Measurements from ENCODE around the gene SPEF2.
"Not testable (repeated sequence)": the region's sequence is repeated elsewhere in the genome, so short reads cannot be mapped to it uniquely, and the experiment has no call there.

SPEF2 gene

DNA sequence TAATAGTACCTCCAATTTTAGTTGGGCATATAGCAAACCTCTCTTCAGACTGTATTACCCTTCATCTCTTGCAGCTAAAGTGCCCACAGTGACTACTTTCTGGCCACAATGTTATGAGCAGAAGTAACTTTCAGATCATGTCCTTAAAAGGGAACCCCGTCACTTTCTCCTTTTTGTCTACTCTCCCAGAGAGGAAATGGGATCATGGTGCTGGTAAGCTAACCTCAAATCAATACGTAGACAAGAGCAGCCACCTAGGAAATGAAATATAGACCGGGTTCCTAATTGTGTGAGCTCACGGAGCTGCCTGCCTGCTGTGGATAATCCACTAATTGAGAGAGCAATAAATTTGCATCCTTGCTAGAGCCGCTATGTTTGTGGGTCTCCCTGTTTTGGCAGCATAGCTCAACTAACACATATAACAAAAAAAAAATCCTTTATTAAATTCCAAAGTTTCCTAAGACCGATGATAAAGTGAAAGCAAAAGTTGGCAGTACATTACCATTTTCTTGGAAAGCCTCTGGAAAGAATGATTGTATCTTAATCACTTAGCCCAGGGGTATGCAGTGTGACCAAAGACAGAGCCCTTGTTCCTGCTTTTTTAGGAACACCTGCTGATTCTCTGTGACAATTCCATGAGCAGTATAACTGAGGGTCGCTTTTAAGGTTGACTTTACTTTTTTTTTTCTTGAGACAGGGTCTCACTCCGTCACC is 233.5 kb downstream of the SPEF2 start:
- in situ Hi-C loops (cut with MboI; ENCODE audit: low sequenced_read_pairs): no loop called here

DNA sequence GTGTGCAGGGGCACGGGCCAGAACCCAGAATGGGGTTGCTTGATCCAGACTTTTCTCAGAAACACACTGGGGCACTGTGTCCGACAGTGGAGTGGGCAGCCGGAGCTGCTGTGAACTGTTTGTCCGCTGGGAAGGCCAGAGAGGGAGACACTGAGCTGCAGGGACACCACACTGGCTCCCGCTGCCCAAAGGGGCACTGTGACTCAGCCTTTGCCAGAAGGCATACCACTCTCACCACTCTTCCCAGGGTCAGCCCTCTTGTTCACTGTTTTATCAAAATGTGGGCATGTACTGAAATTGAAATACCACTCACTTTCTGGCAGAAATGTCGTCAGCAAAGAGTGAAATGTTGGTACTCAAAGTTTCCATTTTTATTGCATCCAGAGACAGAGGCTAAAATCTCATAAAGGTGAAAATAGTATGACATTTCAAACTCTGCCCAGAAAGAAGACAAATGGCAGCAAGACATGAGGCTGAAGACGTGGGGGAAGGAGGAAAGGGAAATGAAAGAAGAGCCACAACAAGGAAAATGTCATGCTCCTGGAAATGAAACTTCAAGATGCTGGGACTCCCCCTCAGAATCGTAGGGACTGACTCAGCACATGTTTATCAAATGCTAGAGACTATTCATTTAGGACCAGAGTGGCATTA is 234.5 kb downstream of the SPEF2 start:
- in situ Hi-C loops (cut with MboI; ENCODE audit: low sequenced_read_pairs): no loop called here

DNA sequence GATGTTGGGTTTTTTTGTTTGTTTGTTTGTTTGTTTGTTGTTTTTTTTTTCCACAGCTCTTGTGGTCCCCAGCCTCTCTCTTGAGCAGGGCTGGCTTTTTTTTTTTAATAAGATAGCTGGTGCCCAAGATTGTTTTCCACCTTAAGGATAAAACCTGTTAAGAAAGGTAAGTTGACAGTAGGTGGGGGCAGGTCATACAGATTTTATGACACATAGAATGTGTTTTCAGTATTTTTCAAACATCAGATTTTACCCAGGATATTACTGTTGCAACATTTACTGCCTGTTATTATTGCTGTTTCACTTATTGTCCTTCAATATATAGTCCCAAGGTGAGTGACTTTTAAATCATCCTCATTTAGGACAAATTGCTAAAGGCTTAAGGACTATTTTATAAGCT is 235.1 kb downstream of the SPEF2 start:
- in situ Hi-C loops (cut with MboI; ENCODE audit: low sequenced_read_pairs): no loop called here

DNA sequence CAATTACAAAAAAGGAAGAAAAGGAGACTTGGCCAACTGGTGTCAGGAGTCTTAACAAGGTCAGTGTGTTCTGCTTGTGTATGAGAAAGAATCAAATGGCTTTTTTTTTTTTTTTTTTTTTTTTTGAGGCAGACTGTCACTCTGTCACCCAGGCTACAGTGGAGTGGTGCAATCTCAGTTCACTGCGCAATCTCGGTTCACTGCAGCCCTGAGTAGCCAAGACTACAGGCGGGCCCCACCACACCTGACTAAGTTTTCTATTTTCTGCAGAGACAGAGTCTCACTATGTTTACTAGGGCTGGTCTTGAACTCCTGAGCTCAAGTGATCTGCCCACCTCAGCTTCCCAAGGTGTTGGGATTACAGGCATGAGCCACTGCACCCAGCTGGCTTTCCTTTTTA is 236.0 kb downstream of the SPEF2 start:
- in situ Hi-C loops (cut with MboI; ENCODE audit: low sequenced_read_pairs): no loop called here

DNA sequence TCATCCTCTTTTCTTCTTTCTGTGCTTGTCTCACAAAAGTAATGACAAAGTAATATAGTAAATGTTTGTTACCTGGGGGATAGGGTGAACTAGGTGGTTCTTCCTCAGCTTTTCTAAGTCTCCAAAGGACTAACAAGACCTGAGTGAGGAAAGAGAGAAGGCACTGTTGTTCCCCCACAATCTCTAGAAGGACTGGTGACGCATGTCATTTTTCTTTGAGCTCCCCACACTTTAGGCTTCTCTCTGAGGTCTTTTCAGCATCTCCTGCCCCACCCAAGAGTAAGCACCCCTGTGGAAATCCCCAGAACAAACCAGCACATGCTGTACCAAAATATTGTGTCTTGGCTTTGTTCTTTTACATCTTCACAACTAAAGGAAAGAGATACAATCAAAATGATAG is 236.6 kb downstream of the SPEF2 start:
- in situ Hi-C loops (cut with MboI; ENCODE audit: low sequenced_read_pairs): no loop called here

DNA sequence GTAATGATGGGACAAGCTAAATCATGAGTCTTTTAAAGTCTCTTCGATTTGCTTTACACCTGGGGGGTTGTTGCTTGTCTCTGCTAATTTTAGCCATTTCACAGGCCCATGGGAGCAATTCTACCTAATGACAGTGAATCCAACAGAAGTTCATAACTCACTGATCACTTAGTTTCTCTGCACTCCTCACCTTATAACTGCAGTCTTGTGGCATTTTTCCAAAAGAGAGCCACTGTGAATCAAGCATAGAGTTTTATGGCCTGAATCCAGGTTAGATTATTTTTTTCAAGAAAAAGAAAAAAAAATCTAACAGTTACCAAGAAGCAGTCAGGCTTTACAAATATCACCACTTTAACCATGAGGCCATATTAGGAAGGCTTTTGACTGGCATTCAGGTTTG is 237.5 kb downstream of the SPEF2 start:
- in situ Hi-C loops (cut with MboI; ENCODE audit: low sequenced_read_pairs): no loop called here

DNA sequence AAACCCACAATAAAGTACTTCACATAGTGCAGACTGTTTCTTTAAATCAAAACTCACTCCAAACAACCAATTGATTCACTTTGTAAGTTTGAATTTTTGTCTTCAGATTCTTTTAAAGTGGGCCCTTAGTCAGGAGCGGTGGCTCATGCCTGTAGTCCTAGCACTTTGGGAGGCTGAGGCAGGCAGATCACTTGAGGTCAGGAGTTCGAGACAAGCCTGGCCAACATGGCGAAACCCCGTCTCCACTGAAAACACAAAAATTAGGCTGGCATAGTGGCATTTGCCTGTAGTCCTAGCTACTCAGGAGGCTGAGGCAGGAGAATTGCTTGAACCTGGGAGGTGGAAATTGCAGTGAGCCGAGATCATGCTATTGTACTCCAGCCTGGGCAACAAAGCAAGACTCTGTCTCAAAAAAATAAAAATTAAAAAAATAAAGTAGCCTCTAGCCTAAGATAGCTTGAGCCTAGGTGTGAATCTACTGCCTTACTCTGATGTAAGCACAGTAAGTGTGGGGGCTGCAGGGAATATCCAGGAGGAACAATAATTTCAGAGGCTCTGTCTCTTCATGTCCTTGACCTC is 238.6 kb downstream of the SPEF2 start:
- in situ Hi-C loops (cut with MboI; ENCODE audit: low sequenced_read_pairs): not testable (repeated sequence)

DNA sequence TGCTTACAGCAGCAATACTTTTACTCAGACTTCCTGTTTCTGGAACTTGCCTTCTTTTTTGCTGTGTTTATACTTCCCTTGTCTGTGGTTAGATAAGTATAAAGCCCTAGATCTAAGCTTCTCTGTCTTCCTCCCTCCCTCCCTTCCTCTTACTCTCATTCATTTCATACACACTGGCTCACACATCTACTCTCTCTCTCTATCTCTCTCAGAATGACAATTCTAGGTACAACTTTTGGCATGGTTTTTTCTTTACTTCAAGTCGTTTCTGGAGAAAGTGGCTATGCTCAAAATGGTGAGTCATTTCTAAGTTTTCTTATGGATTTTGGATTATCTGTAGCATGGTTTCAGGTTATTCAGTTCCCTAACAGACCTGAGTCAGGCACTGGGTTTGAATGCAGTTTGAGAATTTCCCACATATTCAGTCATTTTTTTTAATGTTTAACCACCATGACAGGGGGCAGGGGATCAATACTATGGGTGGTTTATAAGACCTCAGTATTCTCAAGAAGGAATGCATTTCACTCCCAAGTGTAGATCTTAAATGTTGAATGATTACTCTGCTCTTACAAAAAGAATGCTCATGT is 239.2 kb downstream of the SPEF2 start, which contains the start of gene IL7R:
Gene IL7R, plus strand, starts transcription at position 127 of the 587 bp plus-strand sequence. Its CDS starts 87 bp downstream, at position 214.
- in situ Hi-C loops (cut with MboI; ENCODE audit: low sequenced_read_pairs): no loop called here

DNA sequence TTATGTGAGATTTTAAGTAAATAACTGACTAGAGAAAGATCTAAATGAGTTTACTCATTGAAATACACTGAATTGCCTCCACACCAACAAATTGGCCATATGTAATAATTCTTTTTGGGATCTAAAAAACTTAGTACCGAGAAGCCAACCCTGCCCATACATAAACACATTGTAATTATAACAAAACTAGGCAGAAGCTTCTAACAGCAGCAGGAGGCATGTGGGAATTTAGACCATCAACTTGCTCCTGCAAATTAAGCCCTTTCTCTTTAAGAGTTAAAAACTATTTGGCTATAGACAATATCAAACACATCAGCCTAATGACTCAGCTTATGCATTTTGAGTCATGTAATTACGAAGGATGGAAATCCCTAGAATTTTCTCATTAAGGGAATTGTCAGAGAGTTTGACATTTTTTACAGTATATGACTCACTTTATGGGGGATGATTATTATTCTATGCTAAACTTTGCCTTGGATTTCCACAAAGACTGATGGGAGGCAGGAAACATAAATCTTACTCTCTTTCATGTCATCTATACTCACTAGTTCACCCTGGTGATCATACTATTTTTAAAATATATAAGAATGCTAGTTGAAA is 240.0 kb downstream of the SPEF2 start:
- in situ Hi-C loops (cut with MboI; ENCODE audit: low sequenced_read_pairs): no loop called here

DNA sequence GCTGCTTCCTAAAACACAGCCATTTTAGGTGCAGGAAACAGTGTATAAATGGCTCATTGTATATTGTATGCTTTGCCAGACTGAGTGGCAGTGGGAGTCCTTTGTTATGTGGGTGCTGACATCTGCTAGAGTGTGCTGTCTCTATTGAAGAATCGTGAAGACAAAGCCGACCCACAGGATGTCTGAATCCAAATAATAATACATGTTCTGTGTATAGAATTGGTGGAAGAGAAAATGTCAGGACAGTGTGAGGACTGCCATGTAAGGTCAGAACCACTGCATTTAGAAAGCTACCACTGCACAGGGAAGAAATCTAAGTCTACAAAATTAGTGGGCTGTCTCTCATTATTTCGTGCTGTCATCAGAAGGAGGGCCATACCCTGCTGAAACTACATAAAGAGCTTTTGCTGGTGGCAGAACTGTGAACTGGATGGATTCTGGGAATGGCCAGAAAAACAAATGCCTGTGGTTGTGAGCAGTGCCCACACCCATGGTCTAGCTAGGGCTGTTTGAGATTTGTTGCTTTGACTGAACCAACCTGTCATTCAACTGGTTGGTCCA is 241.5 kb downstream of the SPEF2 start:
- in situ Hi-C loops (cut with MboI; ENCODE audit: low sequenced_read_pairs): no loop called here

DNA sequence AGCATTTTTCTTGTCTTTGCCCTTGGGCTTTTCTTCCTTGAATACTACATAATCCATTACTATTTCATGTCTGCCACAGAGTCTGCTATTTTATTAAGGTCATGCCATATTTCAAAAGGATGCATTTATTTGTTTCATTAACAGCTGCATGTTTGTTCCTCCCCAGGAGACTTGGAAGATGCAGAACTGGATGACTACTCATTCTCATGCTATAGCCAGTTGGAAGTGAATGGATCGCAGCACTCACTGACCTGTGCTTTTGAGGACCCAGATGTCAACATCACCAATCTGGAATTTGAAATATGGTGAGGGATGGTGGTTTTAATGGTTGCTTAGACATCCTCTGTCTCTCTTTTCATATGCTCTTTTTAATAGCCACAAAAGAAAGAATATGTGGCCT is 243.0 kb downstream of the SPEF2 start:
- in situ Hi-C loops (cut with MboI; ENCODE audit: low sequenced_read_pairs): no loop called here

DNA sequence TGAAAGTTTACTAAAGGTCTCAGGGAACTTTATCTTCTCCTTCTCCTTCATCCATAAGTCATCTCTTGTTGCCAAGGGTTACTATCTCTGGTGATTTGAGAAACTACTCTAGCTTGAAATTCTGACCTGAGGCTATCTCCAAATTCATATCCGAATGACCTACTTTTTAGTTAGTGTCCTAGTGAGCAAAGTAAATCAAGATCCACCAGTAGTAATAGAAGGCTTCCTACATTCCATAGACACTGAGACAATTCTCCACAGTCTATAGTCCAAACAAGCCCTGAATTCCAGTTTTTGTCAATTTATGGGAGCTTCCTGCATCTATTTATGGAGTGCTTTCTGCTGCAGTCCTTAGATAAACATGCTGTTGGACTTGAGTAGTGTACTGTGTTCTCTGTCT is 244.1 kb downstream of the SPEF2 start:
- in situ Hi-C loops (cut with MboI; ENCODE audit: low sequenced_read_pairs): no loop called here

DNA sequence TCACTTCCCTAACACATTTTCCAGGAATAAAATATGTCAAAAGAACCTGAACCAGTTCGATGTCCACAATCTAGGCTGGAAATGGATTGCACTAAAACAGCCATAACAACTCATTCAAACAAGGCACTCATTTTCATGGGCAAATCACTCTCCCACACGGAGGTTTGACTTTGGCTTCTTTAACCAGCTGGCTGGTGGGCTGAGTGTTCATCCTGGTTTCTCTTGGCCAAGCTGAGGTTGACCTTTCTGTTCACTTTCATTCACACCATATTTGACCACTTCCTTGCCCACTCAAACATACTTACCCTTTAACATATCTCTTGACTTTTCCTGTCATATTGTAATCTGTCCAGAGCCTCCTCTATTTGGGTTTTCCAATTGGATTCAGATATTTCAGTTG is 244.5 kb downstream of the SPEF2 start:
- in situ Hi-C loops (cut with MboI; ENCODE audit: low sequenced_read_pairs): no loop called here

DNA sequence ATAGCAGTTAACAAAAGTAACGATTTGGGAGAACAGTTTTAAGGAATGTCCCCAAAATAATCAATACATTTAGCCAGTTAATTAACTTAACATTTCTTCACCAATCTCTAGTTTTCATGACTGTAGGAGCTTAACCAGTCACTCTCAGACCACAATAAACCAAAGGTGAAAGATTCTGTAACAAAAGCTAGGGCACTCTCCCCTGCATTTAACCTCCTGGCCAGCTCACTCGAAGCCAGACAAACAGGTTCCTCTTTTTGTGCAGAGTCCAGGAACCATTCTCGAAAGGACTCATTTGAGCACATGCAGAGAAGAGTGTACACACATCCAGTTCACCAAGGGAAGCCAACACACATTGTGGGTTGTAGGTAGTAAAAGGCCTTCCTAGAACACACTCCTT is 245.5 kb downstream of the SPEF2 start:
- in situ Hi-C loops (cut with MboI; ENCODE audit: low sequenced_read_pairs): no loop called here
